Neural progenitor cell (in vitro differentiated cells): ENCODE data around the gene USP51.
"Not testable (repeated sequence)": the region's sequence is repeated elsewhere in the genome, so short reads cannot be mapped to it uniquely, and the experiment has no call there.

Source experiments
- EZH2 ChIP-seq: fragments of 200-600 bp; sonication (generic); IDR thresholded peaks from 2 replicates; pipeline ENCODE4 v1.6.1; 2017; ENCODE audit warnings: antibody characterized with exemption, mild to moderate bottlenecking, moderate library complexity
- TF ChIP-seq, protein P1 (sequence below): fragments of 200-600 bp; sonication (generic); IDR thresholded peaks from 2 replicates; pipeline ENCODE4 v1.5.1; 2017; ENCODE audit warnings: antibody characterized with exemption, mild to moderate bottlenecking

GRCh38 chrX:55507699-55508098 lies 18.1 kb upstream of the USP51 start:
- TF ChIP-seq, protein P1, sequence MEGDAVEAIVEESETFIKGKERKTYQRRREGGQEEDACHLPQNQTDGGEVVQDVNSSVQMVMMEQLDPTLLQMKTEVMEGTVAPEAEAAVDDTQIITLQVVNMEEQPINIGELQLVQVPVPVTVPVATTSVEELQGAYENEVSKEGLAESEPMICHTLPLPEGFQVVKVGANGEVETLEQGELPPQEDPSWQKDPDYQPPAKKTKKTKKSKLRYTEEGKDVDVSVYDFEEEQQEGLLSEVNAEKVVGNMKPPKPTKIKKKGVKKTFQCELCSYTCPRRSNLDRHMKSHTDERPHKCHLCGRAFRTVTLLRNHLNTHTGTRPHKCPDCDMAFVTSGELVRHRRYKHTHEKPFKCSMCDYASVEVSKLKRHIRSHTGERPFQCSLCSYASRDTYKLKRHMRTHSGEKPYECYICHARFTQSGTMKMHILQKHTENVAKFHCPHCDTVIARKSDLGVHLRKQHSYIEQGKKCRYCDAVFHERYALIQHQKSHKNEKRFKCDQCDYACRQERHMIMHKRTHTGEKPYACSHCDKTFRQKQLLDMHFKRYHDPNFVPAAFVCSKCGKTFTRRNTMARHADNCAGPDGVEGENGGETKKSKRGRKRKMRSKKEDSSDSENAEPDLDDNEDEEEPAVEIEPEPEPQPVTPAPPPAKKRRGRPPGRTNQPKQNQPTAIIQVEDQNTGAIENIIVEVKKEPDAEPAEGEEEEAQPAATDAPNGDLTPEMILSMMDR, result not testable (repeated sequence)
- TF ChIP-seq EZH2, result not testable (repeated sequence)
